ENCODE measurements around the gene ACSS2. TPM values are rescaled to one million over a fixed set of nuclear protein-coding genes. Genes with fewer than 3 reads are reported as not detected.

The ACSS2 gene
- total and polyA plus RNA-seq, 8 donors: 50.4 to 152 (median 58.7) TPM

GRCh38 chr20:34941226-34941625 is 64.8 kb downstream of the ACSS2 start:
- no peaks in the 10 kb centered on the region for H3K9me3 ChIP-seq
- H3K4me1 ChIP-seq: peaks cover 0 to 22% of the 10 kb centered on the region in 2 donors
- no peak for ATAC-seq
- no peak for DNase-seq
- H3K4me3 ChIP-seq: no peak overlapping the region
- intact Hi-C loops (cut with DNase I): no loop called here
- no peak for TF ChIP-seq CTCF (IDR thresholded peaks at IDR 0.05)
- no peaks in the 10 kb centered on the region for H3K27me3 ChIP-seq
- peaks cover 0 to 83% of the 10 kb centered on the region in 2 donors for H3K36me3 ChIP-seq
- H3K27ac ChIP-seq: no peak overlapping the region

GRCh38 chr20:34942301-34942700 is 65.9 kb downstream of the ACSS2 start:
- Histone ChIP-seq H3K36me3 (peaks cover 0 to 83% of the 10 kb centered on the region in 2 donors), H3K4me1 (peaks cover 0 to 22% of the 10 kb centered on the region in 2 donors), H3K9me3 (no peaks in the 10 kb centered on the region), H3K4me3 (no peak overlapping the region), H3K27me3 (no peaks in the 10 kb centered on the region), H3K27ac (no peak overlapping the region)
- no peak for TF ChIP-seq CTCF (IDR thresholded peaks at IDR 0.05)
- ATAC-seq (no peak), DNase-seq (no peak)
- intact Hi-C loops (cut with DNase I): no loop called here

- intact Hi-C loops (cut with DNase I): no loop called here
- Histone ChIP-seq H3K27me3 (no peaks in the 10 kb centered on the region), H3K27ac (no peak overlapping the region), H3K9me3 (no peaks in the 10 kb centered on the region), H3K4me3 (no peak overlapping the region), H3K4me1 (peaks cover 0 to 12% of the 10 kb centered on the region in 2 donors), H3K36me3 (peaks cover 0 to 69% of the 10 kb centered on the region in 2 donors)
- ATAC-seq: no peak
- TF ChIP-seq CTCF (IDR thresholded peaks at IDR 0.05): no peak
- no peak for DNase-seq
These were observed 67.6 kb downstream of the ACSS2 start for GRCh38 chr20:34943808-34944567.

- intact Hi-C loops (cut with DNase I): no loop called here
- Histone ChIP-seq H3K9me3 (no peaks in the 10 kb centered on the region), H3K27ac (no peak overlapping the region), H3K36me3 (peaks cover 0 to 73% of the 10 kb centered on the region in 2 donors), H3K4me3 (no peak overlapping the region), H3K4me1 (no peaks in the 10 kb centered on the region), H3K27me3 (no peaks in the 10 kb centered on the region)
- DNase-seq (no peak), ATAC-seq (no peak)
- TF ChIP-seq CTCF (IDR thresholded peaks at IDR 0.05): no peak
These were observed 69.1 kb downstream of the ACSS2 start for GRCh38 chr20:34945315-34946077.

- no peaks in the 10 kb centered on the region for H3K9me3 ChIP-seq
- H3K27me3 ChIP-seq: no peaks in the 10 kb centered on the region
- TF ChIP-seq CTCF (IDR thresholded peaks at IDR 0.05): no peak
- intact Hi-C loops (cut with DNase I): no loop called here
- peaks cover 0 to 76% of the 10 kb centered on the region in 2 donors for H3K36me3 ChIP-seq
- no peak overlapping the region for H3K27ac ChIP-seq
- H3K4me3 ChIP-seq: no peak overlapping the region
- ATAC-seq: no peak
- no peak for DNase-seq
- no peaks in the 10 kb centered on the region for H3K4me1 ChIP-seq
These were observed 70.2 kb downstream of the ACSS2 start for GRCh38 chr20:34946661-34947060.

Data from left lung (tissue), 10 donors.